ENCODE measurements around the gene DNMT3A.

GRCh38 chr2:25377822-25378421 is 36.2 kb upstream of the DNMT3A start:
- no peak for TF ChIP-seq POLR2A (IDR thresholded peaks at IDR 0.05)
- TF ChIP-seq, protein P1, sequence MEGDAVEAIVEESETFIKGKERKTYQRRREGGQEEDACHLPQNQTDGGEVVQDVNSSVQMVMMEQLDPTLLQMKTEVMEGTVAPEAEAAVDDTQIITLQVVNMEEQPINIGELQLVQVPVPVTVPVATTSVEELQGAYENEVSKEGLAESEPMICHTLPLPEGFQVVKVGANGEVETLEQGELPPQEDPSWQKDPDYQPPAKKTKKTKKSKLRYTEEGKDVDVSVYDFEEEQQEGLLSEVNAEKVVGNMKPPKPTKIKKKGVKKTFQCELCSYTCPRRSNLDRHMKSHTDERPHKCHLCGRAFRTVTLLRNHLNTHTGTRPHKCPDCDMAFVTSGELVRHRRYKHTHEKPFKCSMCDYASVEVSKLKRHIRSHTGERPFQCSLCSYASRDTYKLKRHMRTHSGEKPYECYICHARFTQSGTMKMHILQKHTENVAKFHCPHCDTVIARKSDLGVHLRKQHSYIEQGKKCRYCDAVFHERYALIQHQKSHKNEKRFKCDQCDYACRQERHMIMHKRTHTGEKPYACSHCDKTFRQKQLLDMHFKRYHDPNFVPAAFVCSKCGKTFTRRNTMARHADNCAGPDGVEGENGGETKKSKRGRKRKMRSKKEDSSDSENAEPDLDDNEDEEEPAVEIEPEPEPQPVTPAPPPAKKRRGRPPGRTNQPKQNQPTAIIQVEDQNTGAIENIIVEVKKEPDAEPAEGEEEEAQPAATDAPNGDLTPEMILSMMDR (IDR thresholded peaks at IDR 0.05): no peak
